Activated naive CD8-positive, alpha-beta T cell treated with anti-CD3 and anti-CD28 coated beads, Interleukin-2, amount 10 ng/mL, durations not matched to agents 7 days and 5 days (primary cell): ENCODE results near the gene MAP1S. TPM values are rescaled to one million over a fixed set of nuclear protein-coding genes. Genes with fewer than 3 reads are reported as not detected.

Source experiments
- ATAC-seq: fragments of 150-1000 bp; cut with Tn5 transposase; one replicate; pipeline ENCODE4 v1.10.0; 2021; ENCODE audit warnings: low read depth, moderate library complexity
- POLR2A ChIA-PET: fragments of 350-600 bp; sonication (Branson Sonifier 250); formaldehyde crosslinking; loops from one replicate; lab custom pipeline; 2021; ENCODE audit warnings: antibody characterized with exemption; lab: Charles Lee
- DNase-seq: peaks from one replicate; pipeline ENCODE4 v3.0.0; 2021
- H3K27ac Mint-ChIP-seq: one replicate; pipeline ENCODE4 v1.8.0; 2022; ENCODE audit warnings: mild to moderate bottlenecking, mixed read lengths
- H3K27me3 Mint-ChIP-seq: one replicate; pipeline ENCODE4 v1.8.0; 2022; ENCODE audit warnings: mild to moderate bottlenecking, moderate library complexity, mixed read lengths
- H3K36me3 Mint-ChIP-seq: one replicate; pipeline ENCODE4 v1.8.0; 2021; ENCODE audit warnings: mild to moderate bottlenecking, mixed read lengths
- H3K4me1 Mint-ChIP-seq: one replicate; pipeline ENCODE4 v1.8.0; 2021; ENCODE audit warnings: mixed read lengths
- H3K4me3 Mint-ChIP-seq: one replicate; pipeline ENCODE4 v1.8.0; 2022; ENCODE audit warnings: mild to moderate bottlenecking, moderate library complexity, mixed read lengths
- H3K9me3 Mint-ChIP-seq: one replicate; pipeline ENCODE4 v1.8.0; 2021; ENCODE audit warnings: mixed read lengths
- total RNA-seq, 2 experiments: library from RNA; stranded (reverse); gene quantifications; one replicate each; pipeline ENCODE4 v1.2.3, GENCODE V29; 2021

MAP1S gene, protein sequence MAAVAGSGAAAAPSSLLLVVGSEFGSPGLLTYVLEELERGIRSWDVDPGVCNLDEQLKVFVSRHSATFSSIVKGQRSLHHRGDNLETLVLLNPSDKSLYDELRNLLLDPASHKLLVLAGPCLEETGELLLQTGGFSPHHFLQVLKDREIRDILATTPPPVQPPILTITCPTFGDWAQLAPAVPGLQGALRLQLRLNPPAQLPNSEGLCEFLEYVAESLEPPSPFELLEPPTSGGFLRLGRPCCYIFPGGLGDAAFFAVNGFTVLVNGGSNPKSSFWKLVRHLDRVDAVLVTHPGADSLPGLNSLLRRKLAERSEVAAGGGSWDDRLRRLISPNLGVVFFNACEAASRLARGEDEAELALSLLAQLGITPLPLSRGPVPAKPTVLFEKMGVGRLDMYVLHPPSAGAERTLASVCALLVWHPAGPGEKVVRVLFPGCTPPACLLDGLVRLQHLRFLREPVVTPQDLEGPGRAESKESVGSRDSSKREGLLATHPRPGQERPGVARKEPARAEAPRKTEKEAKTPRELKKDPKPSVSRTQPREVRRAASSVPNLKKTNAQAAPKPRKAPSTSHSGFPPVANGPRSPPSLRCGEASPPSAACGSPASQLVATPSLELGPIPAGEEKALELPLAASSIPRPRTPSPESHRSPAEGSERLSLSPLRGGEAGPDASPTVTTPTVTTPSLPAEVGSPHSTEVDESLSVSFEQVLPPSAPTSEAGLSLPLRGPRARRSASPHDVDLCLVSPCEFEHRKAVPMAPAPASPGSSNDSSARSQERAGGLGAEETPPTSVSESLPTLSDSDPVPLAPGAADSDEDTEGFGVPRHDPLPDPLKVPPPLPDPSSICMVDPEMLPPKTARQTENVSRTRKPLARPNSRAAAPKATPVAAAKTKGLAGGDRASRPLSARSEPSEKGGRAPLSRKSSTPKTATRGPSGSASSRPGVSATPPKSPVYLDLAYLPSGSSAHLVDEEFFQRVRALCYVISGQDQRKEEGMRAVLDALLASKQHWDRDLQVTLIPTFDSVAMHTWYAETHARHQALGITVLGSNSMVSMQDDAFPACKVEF
- total RNA-seq: 10 to 100 TPM; 71.2 to 78.4 TPM

DNA sequence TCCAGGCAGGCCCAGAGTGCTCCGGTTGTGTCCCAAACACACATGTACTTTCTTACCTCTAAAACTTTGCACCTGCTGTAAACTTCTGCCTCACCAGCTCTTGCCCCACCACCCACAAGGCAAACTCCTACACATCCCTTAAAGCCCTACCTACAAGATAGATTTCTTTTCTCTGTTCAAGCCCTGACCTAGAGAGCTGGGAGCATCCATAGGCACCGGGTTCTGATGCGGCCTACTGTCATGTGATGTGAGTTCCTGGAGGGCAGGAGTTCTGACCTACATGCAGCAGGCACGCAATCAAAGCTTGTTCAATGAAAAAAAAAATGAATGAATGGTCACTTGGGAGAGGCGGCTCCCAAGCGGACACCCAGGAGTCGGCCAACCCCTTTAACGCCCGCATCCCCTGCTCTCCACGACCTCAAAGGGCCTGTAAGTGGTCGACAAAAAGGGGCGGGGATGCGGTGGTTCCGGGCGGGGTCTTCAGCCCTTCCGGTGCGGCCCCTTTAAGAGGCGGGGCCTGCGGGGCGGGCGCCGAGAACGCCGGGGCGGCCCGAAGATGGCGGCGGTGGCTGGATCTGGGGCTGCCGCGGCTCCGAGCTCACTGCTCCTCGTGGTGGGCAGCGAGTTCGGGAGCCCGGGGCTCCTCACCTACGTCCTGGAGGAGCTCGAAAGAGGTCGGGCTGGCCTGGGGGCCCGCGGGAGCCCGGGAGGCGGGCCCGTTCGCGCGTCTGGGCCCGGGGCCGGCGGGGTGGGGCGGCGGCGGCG lies at the start of gene MAP1S:
MAP1S (plus strand) TSS at position 534 of the 765 bp plus-strand sequence; CDS start at position 557, 23 bp downstream.
- peak; percentile 83 for DNase-seq
- Mint-ChIP-seq H3K4me1 (peaks cover 32% of the 10 kb centered on the region), H3K4me3 (peak within 1 kb of the TSS; percentile 93), H3K27me3 (peaks cover 2% of the 10 kb centered on the region), H3K27ac (peak within 1 kb of the TSS; percentile 84), H3K36me3 (peaks cover 3% of the 10 kb centered on the region), H3K9me3 (no peaks in the 10 kb centered on the region)
- peak; percentile 82 for ATAC-seq
- POLR2A ChIA-PET: interaction anchor here (0.5 to 2.4 kb wide), 15 partner anchors 12 to 247 kb away, joined by 3 to 10 read pairs (median 4); partner anchors contain the start of genes CCDC124, FCHO1, RPL18A and SLC5A5

DNA sequence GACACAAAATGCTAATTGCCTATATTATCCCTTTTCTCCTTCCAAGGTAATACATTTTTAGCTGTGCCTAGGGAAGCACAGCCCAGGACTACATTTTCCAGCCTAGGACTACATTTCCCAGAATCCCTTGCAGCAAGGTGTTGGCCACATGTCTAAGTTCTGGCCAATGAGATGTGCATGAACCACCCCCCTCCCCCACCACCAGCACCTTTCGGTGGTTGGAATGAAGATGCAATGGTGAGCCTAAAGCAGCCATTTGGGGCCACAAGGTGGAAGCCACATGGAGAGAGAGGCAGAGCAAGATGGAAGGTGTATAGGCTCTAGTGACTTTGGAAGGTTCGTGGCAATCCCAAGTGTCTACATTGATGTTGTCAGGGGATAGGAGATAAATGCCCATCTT lies 47.4 kb upstream of the MAP1S start:
- no peak overlapping the region for H3K27ac Mint-ChIP-seq
- H3K36me3 Mint-ChIP-seq: no peaks in the 10 kb centered on the region
- ATAC-seq (no peak), DNase-seq (no peak)
- no peak overlapping the region for H3K4me3 Mint-ChIP-seq
- POLR2A ChIA-PET: interaction anchor here (0.6 kb wide), 1 partner anchor 993 kb away, joined by 6 read pairs; no protein-coding TSS in a partner anchor
- H3K9me3 Mint-ChIP-seq: no peaks in the 10 kb centered on the region
- H3K27me3 Mint-ChIP-seq: peaks cover 4% of the 10 kb centered on the region
- H3K4me1 Mint-ChIP-seq: peaks cover 2% of the 10 kb centered on the region

DNA sequence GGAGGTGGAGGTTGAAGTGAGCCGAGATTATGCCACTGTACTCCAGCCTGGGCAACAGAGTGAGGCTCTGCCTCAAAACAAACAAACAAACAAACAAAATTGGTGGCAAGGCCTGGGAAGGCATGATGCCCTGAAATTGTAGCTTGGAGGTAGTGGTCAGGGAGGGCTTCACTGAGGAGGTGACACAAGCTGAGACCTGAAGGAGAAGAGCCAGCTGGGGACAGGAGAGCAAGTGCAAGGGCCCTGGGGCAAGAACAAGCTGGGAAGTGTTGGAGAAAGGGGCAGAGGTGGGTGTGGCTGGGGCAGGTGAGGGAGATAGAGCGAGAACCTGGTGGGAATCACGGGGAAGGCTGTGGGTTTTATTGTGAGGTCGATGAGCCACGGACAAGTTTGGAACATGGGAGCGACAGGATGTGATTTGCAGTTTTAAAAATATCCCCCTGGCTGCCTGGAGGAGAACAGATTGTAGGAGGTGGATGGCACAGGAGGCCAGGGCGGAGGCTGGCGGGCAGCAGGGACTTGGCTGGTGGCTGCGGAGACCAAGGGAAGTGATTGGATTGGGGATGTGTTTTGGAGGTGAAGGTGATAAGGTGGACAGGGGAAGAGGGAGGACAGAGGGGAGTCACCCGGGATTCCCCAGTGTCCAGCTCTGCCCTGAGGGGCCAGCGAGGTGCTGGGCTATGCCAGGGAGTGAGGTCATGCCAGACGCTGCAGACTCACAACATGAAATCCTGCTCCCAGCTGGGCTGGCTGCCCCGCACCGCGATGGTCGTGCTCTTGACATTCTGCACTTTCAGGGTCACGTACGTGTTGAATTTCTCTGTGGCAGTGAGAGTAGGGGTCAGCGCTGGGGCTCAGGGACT lies 45.1 kb upstream of the MAP1S start:
- Mint-ChIP-seq H3K4me1 (peaks cover 2% of the 10 kb centered on the region), H3K36me3 (no peaks in the 10 kb centered on the region)
- POLR2A ChIA-PET: interaction anchor here (0.5 kb wide), 1 partner anchor 83 kb away, joined by 4 read pairs; no protein-coding TSS in a partner anchor

DNA sequence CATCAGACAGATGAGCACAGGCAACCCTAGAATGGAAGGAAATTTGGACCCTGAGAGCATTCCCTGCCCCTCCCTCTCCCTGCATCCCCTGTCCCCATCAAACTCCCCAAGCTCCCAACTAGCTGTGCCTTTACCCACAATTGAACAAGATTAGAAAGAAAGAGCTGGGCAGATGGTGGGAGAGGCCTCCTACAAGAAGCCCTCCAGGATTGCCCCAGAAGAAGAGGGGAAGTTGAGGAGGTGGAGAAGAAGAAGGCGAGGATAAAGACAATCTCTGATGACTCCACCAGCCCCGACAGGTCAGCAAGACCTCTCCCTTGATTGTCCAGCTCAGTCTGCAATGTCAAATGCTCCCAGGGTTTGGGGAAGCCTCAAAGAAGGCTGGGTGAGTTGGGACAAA lies 43.0 kb upstream of the MAP1S start:
- Mint-ChIP-seq H3K36me3 (no peaks in the 10 kb centered on the region), H3K4me3 (no peak overlapping the region), H3K4me1 (peaks cover 7% of the 10 kb centered on the region), H3K9me3 (no peaks in the 10 kb centered on the region), H3K27ac (no peak overlapping the region), H3K27me3 (peaks cover 32% of the 10 kb centered on the region)
- DNase-seq (no peak), ATAC-seq (no peak)
- POLR2A ChIA-PET: interaction anchor here (0.6 kb wide), 1 partner anchor 324 kb away, joined by 3 read pairs; no protein-coding TSS in a partner anchor

More for the DNA sequence above, 45.1 kb upstream of the MAP1S start:
- Mint-ChIP-seq H3K4me3 (no peak overlapping the region), H3K9me3 (no peaks in the 10 kb centered on the region), H3K27me3 (peaks cover 15% of the 10 kb centered on the region), H3K27ac (no peak overlapping the region)
- ATAC-seq: no peak
- no peak for DNase-seq

DNA sequence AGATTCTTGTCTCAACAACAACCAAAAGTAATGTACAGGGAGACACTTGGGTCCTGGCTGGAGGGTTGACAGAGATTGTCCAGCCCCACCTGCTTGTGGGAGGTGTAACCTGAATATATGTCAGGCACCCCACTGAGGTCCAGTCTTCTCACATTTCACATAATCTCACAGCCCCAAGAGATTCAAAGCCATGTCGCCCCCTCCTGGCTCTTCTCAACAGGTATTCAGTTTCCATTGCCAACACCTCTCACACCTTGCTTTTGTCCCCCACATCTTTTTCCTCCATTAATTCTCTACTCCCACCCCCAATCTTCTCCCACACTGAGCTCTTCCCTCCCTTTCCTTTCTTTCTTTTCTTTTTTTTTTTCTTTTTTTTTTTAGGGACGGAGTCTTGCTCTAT lies 42.3 kb upstream of the MAP1S start:
- H3K4me1 Mint-ChIP-seq: peaks cover 5% of the 10 kb centered on the region
- H3K4me3 Mint-ChIP-seq: no peak overlapping the region
- POLR2A ChIA-PET: interaction anchor here (0.6 kb wide), 1 partner anchor 323 kb away, joined by 3 read pairs; no protein-coding TSS in a partner anchor
- ATAC-seq (no peak), DNase-seq (no peak)
- H3K9me3 Mint-ChIP-seq: no peaks in the 10 kb centered on the region
- peaks cover 34% of the 10 kb centered on the region for H3K27me3 Mint-ChIP-seq
- H3K36me3 Mint-ChIP-seq: no peaks in the 10 kb centered on the region
- no peak overlapping the region for H3K27ac Mint-ChIP-seq

DNA sequence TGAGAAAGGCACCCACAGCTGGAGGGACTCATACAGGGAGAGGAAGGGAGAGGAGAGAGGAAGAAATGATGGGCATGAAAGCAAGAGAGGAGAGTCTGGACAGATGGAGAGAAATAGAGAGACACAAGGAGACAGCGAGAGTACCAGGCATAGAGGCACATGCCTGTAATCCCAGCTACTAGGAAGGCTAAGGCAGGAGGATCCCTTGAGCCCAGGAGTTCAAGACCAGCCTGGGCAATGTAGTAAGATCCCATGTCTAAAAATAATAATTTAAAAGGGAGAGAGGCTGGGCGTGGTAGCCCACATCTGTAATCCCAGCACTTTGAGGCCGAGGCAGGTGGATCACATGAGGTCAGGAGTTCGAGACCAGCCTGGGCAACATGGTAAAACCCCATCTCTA lies 40.4 kb upstream of the MAP1S start:
- no peak for DNase-seq
- Mint-ChIP-seq H3K4me3 (no peak overlapping the region), H3K27me3 (peaks cover 39% of the 10 kb centered on the region), H3K9me3 (no peaks in the 10 kb centered on the region), H3K36me3 (no peaks in the 10 kb centered on the region), H3K27ac (no peak overlapping the region), H3K4me1 (peaks cover 5% of the 10 kb centered on the region)
- POLR2A ChIA-PET: no interaction called here
- ATAC-seq: no peak

DNA sequence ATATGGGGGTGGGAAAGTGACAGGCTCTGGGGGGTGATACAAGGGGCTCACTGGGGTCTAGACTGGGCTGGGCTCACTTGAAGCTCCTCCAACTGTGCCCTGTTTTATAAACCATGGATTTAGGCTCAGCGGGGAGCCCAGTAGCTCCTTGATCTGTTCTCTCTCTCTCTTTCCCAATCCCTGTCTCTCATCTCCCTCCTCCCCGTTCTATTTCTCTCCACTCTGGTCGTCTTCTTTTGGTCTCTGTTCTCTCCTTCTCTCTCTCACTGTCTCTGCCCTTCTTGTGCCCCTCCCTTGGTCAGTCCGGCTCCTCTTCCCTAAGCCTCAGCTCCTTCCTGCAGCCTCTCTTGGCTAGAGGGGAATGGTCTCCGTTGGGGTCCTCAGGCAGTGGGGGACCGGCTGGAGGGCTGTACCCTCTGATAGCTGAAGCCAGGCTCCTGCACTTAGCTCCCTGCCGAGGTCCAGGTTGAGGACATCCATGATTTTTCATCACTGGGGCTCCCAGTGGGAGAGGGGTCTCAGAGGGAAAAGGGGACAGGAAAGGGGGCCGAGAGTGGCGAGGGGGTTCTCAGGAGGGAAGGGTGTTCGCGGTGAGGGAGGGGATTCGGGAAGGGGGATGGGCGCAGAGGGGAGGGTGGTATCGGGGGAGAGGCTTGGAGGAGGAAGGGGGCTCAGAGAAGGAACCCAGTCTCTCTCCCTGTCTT lies 39.6 kb upstream of the MAP1S start:
- DNase-seq (no peak), ATAC-seq (no peak)
- H3K9me3 Mint-ChIP-seq: no peaks in the 10 kb centered on the region
- peaks cover 43% of the 10 kb centered on the region for H3K27me3 Mint-ChIP-seq
- no peaks in the 10 kb centered on the region for H3K36me3 Mint-ChIP-seq
- H3K27ac Mint-ChIP-seq: no peak overlapping the region
- peaks cover 5% of the 10 kb centered on the region for H3K4me1 Mint-ChIP-seq
- H3K4me3 Mint-ChIP-seq: peak overlapping the region; percentile 44
- POLR2A ChIA-PET: no interaction called here

DNA sequence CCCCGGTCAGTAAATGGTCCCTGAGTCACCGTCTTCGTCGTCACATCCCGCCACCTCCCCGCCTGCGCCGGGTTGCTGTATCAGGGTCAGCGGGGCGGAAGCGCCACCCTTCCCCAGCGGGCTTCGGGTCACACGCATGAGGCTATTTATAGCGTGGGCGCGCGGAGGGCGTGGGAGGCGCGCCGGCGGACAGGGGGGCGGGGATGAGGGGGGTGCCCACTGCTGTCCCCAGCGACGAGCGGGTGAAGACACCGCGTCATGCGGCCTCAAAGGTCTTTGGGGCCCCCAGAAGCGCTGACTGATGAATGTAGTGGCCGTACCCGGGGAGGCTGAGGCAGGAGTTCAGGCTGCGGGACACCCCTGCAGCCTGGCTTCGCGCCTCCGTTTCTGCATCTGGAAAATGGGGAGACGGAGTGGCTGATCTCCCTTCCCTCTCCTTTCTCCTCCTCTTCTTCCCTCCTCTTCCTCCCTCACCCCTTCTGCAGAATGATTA lies 39.0 kb upstream of the MAP1S start:
- Mint-ChIP-seq H3K4me3 (peak overlapping the region; percentile 44), H3K36me3 (no peaks in the 10 kb centered on the region), H3K27me3 (peaks cover 48% of the 10 kb centered on the region), H3K27ac (no peak overlapping the region), H3K9me3 (no peaks in the 10 kb centered on the region), H3K4me1 (peaks cover 5% of the 10 kb centered on the region)
- POLR2A ChIA-PET: no interaction called here
- ATAC-seq (peak; percentile 90), DNase-seq (peak; percentile 62)

DNA sequence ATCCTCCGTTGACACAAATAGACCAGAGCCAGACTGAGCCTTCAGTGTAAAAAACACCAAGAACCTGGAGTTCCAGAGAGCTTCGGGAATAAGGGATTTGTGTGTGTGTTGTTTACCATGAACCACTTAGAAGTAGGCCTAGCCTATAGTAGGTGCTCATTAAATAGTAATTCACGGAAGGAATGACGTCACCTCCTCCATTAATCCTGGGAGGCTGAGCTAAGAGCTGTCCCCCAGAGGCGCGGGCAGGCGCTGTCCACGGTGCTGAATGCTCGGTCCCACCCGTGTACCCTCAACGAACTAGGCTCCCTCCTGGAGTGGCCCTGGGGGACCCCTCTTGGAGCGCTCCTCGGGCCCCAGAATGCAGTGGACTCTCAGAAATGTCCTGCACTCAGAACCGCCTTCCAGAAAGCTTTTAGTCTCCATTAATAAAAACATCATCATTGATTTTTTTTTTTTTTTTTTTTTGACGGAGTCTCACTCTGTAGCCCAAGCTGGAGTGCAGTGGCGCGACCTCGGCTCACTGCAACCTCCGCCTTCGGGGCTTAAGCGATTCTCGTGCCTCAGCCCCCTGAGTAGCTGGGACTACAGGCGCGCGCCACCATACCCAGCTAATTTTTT lies 37.7 kb upstream of the MAP1S start:
- Mint-ChIP-seq H3K27ac (no peak overlapping the region), H3K36me3 (no peaks in the 10 kb centered on the region), H3K27me3 (peaks cover 57% of the 10 kb centered on the region), H3K4me1 (peaks cover 5% of the 10 kb centered on the region), H3K9me3 (no peaks in the 10 kb centered on the region), H3K4me3 (no peak overlapping the region)
- POLR2A ChIA-PET: no interaction called here
- ATAC-seq (peak; percentile 50), DNase-seq (peak; percentile 77)

DNA sequence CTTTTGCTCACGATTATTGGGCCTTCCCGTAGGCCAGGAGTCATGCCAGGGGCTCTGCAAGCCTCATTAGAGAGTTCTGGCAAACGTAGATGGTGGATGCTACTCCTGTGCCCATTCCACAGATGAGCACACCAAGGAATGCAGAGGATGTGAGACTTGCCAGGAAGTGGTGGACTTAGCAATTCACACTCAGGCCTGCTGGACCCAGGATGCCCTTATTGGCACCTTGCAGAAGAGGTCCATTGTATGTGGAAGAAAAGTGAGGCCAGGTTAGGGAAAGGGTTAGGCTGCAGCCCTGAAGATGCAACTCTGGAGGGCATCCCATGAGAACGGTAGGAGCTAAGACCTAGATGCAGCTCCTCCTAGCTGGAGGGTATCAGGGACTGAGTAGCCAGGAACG lies 37.0 kb upstream of the MAP1S start:
- ATAC-seq: no peak
- POLR2A ChIA-PET: no interaction called here

DNA sequence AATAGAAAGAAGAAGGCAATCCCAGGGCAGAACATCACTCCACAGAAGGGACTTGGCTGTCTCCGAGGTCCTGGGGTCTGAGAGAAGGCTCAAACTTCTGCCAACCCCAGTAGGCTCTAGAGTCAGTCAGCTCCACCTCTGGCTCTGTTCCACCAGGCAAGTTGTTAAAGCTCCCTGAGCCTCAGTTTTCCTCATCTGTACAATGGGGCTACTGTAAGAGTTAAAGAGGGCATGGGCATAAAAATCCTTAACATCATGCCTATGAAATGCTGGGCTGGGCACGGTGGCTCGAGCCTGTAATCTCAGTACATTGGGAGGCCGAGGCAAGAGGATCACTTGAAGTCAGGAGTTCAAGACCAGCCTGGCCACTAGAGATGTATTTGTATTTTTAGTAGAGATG lies 36.2 kb upstream of the MAP1S start:
- Mint-ChIP-seq H3K4me3 (no peak overlapping the region), H3K36me3 (peaks cover 2% of the 10 kb centered on the region), H3K27ac (no peak overlapping the region), H3K9me3 (no peaks in the 10 kb centered on the region), H3K27me3 (peaks cover 61% of the 10 kb centered on the region), H3K4me1 (peaks cover 6% of the 10 kb centered on the region)
- no peak for ATAC-seq
- no peak for DNase-seq
- POLR2A ChIA-PET: no interaction called here

More for the DNA sequence above, 37.0 kb upstream of the MAP1S start:
- Mint-ChIP-seq H3K4me1 (peaks cover 5% of the 10 kb centered on the region), H3K27me3 (peaks cover 60% of the 10 kb centered on the region), H3K27ac (no peak overlapping the region), H3K9me3 (no peaks in the 10 kb centered on the region), H3K4me3 (no peak overlapping the region), H3K36me3 (no peaks in the 10 kb centered on the region)
- DNase-seq: no peak
